GM18517 (cell line): ENCODE data around the gene SMIM27.
A peak's percentile ranks its signal among the peaks of the same experiment; 100 is the strongest.
"Not testable (repeated sequence)": the region's sequence is repeated elsewhere in the genome, so short reads cannot be mapped to it uniquely, and the experiment has no call there.

ENCODE experiments used
- ATAC-seq: cut with Tn5 transposase; IDR thresholded peaks from one replicate; pipeline ENCODE4 v1.9.1; 2021; ENCODE audit warnings: mild to moderate bottlenecking, moderate library complexity; ENCODE audit not compliant: unreplicated experiment

Gene SMIM27, protein sequence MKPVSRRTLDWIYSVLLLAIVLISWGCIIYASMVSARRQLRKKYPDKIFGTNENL

DNA sequence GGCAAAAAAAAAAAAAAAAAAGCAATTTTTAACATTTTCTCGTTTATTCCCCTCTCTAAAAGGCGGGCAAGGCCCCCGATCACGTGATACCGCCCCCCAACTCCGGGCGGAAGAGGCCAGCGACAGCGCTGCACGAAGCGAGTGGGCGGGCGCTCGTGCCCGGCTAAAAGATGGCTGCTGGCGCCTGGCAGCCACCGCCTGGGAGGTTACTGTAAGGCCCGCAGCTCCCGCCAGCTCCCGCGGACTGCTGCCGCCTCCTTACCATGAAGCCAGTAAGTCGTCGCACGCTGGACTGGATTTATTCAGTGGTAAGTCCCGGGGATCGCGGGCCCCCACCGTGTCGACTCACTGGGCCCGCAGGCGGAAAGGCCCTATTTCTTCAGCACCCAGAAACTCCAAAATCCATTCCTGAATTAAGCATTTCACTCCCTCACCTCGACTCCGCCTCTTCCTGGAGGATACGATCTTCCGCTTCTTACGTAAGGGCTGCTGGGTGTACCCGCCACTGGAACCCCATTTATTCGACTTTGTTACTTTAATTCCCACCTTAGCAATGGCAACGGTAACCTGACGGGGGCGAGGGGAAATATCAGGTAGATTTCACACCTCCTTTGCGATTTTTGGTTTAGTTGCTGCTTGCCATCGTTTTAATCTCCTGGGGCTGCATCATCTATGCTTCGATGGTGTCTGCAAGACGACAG is at the start of gene SMIM27, which contains the start of gene TOPORS:
SMIM27 (plus strand) TSS at position 156 of the 701 bp plus-strand sequence; CDS start at position 264, 108 bp downstream.
TOPORS (minus strand) TSS at position 415 of the 701 bp plus-strand sequence; CDS start at position 265, 150 bp downstream.
- ATAC-seq, result peak; percentile 65

DNA sequence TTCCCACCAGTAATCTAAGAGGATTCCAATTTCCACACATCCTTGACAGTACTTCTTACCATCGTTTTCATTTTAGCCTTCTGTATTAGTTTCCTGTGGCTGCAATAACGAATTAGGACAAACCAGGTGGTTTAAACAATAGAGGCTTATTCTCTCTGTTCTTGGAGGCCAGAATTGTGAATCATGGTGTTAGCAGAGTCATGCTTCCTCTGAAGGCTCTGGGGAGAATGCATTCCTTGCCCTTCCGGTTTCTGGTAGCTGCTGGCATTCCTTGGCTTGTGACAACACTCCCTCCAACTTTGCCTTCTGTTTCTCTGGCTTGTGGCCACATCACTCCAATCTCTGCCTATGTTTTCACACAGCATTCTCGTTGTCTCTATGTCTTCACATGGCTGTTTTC is 49.7 kb upstream of the SMIM27 start:
- ATAC-seq, result no peak

DNA sequence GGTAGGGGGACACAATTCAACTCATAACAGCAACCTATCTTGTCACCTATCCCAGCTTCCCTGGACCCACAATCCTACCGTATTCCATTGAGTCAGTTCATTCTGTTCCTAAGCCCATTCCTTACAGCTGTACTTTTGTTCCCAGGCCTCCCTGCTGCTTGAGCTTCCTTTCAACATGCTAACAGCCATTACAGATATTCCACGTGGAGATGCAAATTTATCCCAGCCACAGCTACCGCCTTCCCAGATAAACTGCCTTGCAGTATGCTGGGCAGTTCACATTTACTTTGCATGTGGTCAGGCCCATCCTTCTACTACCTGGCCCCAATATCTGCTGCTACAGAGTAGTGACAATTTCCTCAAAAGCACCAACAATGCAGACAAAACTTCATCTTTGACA is 49.1 kb upstream of the SMIM27 start:
- no peak for ATAC-seq

DNA sequence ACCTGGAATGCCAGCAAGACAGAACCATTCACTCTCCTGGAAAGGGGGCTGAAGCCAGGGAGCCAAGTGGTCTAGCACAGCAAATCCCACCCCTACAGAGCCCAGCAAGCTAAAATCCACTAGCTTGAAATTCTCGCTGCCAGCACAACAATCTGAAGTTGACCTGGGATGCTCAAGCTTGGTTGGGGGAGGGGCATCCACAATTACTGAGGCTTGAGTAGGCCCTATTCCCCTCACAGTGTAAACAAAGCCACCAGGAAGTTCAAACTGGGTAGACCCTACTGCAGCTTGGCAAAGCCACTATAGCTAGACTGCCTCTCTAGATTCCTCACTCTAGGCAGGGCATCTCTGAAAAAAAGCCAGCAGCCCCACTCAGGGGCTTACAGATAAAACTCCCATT is 43.4 kb upstream of the SMIM27 start:
- ATAC-seq, result no peak

DNA sequence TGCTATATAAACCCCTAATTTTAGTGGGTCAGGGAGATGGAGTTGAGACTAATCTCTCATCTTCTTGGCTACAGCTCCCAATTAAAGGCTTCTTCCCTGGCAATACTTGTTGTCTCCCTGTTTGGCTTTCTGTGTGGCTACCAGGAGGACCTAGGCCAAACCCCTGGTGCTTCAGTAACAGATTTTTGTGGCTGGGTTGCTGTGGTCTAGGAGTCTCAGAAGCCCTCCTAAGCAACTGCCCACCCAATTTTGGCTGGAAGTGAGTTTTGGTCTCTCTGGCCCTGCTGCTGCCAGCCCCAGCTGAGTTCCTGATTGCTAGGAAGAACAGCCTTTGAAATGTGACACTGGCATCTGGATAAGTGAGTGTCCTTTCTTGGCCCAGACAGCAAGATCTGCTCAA is 35.9 kb upstream of the SMIM27 start:
- no peak for ATAC-seq

DNA sequence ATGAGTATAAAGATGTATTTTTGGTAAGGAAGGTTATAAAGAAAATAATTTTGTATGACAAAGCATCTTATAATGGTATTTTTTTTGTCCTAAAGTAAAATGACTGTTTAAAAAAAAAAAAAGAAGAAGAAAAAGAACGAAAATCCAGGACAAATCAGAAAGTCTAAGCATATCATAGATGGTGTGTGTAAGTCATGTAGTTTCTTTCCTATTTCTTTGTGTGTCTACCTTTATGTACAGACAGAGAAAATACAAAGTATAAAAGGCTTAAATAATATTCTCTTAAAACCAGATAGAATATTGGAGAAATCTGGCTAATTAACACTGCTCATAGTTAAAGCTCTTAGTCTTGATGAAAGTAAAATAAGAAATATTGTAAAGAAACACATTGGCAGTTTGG is 33.9 kb upstream of the SMIM27 start:
- ATAC-seq, result no peak

DNA sequence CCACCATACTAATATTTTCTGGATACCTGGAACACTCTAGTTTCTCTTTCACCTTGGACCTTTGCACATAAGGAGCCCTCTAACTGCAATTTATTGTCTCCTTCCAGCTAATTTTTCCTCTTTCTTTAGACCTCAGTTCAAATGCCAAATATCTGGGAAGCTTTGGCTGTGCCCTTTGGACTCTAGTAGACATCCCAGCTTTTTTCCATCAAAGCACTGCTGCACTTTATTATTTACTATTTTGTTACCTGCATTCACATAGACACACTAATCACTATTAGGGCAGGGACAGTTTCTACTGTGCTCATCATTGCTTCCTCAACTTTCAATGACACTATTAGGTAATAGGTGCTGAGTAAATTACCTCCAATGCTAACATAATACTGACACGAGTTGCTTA is 28.2 kb upstream of the SMIM27 start:
- no peak for ATAC-seq

DNA sequence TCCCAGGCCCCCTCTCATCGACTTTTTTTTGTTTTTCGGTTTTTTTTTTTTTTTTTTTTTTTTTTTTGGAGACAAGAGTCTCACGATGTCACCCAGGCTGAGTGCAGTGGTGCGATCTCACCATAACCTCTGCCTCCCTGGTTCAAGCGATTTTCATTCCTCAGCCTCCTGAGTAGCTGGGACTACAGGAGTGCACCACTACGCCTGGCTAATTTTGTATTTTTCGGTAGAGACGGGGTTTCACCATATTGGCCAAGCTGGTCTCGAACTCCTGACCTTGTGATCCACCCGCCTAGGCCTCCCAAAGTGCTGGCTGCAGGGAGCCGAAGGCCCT is 27.6 kb upstream of the SMIM27 start:
- not testable (repeated sequence) for ATAC-seq

DNA sequence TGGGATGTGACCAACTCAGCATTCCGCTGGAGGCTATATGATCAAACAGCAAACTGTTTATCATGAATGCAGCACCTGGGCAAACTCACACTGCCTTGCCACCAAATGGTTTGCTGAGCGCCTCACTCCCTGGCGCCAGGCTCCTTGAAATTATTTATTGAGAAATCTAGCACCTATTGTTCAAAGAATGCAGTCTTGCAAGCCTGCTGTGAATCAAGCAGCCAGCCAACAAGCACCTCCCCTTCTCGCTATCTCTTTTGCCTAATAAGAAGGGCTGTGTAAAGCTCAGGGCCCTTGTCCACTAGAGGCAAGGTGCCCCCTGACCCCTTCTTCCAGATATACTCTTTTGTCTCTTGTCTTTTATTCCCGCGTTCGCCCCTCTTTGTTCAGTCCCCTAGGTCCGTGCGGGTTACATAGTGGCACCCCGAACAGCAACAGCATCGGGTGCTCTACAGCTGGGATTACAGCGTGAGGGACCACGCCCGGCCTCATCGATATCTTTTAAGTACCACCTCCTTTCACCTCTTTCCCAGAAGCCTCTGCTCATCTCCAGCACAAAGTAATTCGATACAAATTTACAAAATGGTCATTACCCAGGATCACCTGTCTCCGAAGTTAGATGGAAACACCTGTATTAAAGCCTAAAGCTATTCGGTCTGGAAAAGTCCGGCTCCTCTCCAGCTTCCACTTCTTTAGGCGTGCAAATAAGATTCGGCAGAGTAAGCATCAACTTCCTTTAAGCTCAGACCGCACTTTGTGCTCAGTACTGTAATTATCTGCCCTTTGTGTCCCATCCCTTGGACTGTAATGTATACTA is 27.0 kb upstream of the SMIM27 start:
- peak; percentile 17 for ATAC-seq

DNA sequence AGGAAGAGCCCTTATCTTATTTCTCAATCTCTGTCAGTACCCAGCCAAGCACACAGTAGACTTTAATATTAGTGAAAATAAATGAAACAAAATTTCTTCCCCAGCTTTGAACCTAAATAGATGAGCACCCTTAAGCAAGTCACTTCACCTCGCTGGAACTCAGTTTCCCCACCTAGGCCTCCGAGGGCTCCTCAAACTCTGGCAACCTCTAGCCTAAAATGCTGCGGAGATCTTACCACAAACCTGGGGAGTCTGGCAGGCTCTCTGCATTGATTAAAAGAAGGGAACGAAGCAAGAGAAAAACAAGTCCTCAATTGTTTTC is 26.5 kb upstream of the SMIM27 start:
- peak; percentile 8 for ATAC-seq

DNA sequence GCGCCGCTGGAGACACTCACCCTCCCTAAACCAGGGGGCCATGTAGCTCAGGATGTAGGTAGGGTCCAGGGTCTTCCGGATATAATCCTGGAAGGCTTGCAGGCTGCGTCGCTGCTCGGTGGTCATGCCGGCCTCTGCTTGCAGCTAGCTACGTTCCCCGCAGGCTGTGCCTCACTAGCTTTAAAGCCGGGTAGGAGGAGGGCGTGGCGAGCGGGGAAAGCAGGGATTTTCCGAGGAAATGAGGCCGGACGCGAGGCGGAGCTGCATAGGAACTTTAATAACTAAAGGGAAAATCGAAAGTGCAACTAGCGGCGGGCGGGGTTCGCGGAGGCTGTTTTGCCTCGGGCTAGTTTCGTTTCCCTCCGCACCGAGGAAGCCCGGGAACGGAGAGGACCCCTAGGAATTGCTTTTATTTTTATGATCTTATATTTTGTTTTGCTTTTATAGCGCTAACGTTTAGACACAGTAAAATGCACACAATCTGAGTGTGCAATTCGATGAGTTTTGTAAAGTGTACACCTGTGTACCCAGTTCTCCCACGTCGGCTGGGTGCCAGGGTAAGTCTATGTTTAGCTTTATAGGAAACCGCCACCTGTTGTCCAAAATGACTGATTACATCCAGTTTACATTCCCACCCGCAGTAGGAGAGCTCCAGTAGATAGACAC is 26.0 kb upstream of the SMIM27 start, which contains the start of gene RIGI:
RIGI (minus strand) TSS at position 156 of the 666 bp plus-strand sequence; CDS start at position 126, 30 bp downstream.
- ATAC-seq, result peak; percentile 79

DNA sequence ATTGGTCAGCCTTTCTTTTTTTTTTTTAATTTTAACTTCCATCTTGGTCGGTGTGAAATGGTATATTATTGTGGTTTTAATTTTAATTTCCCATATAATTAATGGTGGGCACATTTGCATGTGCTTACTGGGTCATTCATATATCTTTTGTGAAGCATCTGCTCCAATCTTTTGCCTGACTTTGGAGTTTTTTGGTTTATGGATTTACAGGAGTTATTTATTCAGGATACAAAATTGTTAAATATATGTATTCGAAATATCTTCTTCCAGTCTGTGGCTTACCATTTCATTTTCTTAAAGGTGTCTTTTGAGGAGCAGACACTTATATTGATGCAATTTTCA is 25.4 kb upstream of the SMIM27 start:
- ATAC-seq, result no peak

DNA sequence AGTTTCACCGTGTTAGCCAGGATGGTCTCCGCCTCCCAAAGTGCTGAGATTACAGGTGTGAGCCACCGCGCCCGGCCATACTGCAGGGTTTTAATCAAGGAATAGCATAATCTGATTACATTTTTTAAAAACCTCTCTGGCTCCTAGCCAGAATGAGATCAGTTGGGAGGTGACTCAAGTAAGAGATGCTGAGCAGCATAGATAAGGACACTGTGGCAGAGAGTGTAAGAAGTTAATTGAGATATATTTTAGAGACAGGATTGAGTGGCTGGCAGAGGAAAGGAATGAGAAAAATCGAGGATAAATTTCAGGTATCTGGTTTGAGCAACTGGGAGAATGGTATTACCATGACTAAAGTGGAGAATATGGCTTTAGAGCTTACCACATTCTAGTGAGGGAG is 18.8 kb upstream of the SMIM27 start:
- ATAC-seq, result no peak

DNA sequence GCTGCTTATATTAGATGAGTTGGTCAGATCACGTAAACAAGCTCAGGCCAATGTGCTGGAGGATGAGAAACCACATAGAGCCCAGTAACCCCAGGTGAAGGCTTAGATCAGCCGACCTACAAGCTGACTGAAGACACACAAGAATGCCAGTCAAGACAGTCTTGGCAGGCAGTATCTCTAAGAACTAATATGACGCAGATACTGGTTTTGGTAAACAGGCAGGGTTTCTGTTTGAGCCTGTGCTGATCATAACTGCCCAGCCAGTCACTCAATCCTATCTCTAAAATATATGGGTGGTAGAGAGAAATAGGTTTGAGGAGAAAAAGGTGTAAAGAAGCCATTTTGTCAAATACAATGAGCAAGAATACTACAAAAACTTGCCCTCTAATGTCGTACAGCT is 18.3 kb upstream of the SMIM27 start:
- ATAC-seq, result no peak

DNA sequence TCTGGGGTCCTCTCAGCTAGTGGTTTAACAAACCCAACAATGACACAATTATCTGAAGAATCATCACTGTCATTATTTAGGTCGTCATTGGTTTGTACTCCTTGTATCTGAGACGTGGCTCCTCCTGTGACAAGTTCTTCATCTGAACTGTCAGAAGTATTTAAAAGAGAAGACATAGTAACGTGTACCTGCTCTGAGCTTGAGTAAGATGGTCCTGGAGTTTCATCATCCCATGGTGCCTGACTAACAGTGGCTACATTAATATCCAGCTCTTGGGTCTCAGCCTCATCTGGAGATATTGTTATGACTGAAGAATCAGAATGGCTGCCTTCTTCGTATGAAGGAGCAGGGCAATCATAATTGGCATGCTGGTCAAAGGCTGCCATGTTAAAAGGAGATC is 9.1 kb upstream of the SMIM27 start:
- no peak for ATAC-seq

DNA sequence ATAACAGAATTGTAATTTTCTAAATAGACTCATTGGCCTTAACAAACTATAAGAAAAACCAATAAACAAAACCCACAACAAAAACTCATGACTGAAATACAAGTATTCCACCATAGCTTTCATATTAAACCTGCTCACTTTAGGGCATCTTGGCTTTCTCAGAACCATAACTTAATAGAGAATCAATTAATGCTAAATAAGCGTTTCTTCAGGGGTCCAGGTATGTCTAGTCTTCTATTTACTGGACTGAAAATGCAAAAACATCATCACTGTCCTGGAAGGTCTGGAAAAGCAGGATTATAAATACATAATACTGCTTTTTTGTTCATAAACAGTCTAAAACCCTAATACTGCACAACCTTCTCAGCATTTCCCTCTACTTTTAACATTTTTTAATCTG is 6.2 kb upstream of the SMIM27 start:
- no peak for ATAC-seq

DNA sequence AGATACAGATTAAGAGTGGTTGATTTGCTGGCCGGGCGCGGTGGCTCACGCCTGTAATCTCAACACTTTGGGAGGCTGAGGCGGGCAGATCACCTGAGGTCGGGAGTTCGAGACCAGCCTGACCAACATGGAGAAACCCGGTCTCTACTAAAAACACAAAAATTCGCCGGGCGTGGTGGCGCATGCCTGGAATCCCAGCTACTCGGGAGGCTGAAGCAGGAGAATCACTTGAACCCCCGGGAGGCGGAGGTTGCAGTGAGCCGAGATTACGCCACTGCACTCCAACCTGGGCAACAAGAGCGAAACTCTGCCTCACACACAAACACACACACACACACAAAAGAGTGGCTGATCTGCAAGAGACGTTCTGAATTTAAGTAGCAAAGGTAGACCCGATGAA is 3.9 kb upstream of the SMIM27 start:
- not testable (repeated sequence) for ATAC-seq

DNA sequence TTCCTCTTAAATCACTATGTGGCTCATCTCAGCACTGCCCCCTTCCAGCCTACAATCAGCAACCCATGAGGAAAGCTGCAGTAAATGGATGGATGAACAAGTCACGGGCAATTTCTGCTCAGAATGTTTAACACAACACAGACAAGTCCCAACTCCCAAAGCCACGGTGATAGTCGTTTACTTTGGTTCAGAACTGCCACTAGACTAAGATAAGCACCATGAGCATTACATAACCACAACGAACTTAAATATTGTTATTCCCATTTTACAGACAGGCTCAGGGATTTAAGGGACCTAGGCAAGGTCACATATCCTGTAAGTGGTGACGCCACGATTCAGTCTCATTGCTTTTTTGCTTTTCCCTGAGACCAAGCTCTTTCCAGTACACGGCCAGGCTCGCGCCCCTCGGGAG is 2.0 kb upstream of the SMIM27 start:
- ATAC-seq, result no peak

DNA sequence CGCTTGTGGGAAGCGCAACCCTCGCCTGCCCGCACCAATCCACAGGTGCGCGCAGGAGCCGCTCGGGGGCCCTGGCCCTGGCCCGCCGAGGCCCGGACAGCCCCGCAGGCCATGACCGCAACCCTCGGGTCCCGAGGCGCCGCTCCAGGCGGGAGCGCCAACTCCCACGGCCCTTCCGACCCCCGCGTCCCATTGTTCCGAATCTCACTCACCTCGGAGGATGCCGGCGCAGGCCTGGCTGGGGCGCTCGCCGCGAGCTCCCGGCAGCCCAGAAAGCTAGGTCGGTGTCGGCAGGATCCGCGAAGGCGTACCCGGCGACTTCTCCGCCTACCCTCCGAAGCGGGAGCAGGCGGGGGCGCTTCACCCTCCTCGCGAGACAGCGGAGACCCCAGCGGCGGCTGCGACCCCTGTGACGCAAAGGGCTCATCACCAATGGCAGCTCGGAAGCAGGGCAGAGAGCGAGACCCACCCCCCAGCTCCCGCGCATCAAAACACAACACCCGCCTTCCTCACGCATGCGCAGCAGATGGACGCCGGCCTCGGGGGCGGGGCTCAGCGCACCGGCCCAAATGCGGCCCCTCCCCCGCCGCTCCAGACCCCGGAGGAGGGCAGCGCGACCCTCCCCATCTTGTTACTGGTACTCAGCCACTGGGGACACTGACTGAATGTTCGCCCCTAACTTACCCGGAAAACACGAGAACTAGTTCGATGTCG is 1.4 kb upstream of the SMIM27 start:
- peak; percentile 58 for ATAC-seq

DNA sequence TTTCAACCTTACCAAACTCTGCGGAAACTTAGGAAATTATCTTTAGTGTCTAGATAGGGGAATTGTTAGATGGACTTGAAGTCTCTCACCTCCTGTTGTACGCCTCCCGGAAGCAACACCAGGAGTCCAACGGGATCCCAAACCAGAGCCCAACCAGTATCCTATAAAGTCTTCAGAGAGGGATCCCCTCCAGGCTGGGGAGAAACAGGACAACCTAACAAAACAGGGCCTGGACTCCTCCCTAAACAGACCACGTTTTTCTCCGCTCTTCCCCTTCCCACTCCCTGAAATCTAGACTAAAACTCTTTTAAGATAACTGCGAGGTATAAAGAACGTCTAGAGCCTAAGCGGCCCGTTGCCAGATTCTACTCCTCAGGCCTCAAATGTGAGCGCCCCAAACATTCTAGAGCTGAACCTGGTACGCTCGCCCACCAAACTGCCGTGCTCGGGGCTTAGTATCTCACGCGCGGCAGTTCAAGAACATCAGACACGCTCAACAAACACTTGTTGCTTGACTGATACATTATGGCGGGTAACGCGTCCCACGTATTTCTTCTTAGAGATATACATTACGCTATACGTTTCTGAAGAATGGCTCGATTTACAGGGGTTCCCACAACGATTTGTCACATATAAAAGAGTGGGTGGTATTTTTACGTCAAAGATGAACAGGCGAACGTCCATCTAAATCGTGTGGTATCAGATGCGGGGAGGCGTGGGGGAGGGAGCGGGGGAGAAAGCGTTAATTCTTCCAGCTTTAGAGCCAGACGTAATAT is 663 bp upstream of the SMIM27 start:
- ATAC-seq, result peak; percentile 6
